GM12878 (cell line): ENCODE measurements around the gene CEND1. TPM values are rescaled to one million over a fixed set of nuclear protein-coding genes. Genes with fewer than 3 reads are reported as not detected.

Experiments used
- ATAC-seq: fragments of 200-7000 bp; cut with Tn5 transposase; 3 replicates; pipeline ENCODE4 v1.9.1; 2020; ENCODE audit warnings: mild to moderate bottlenecking, moderate library complexity
- BruUV-seq: library from RNA; stranded (reverse); fragments of 400-500 nt; replicated peaks from 2 replicates; lab custom pipeline; 2021; lab: Mats Ljungman, UMichigan
- CTCF ChIA-PET: fragments of 300-600 bp; sonication (Branson Sonifier 250); formaldehyde crosslinking; extraction: SDS; loops from one replicate; lab custom pipeline; 2021; ENCODE audit warnings: inconsistent platforms; lab: Yijun Ruan, JAX
- POLR2A ChIA-PET: fragments of 350-600 bp; formaldehyde crosslinking; extraction: SDS; loops from one replicate; lab custom pipeline; 2021; ENCODE audit warnings: inconsistent platforms; lab: Charles Lee
- RAD21 ChIA-PET: fragments of 300-600 bp; sonication (Branson Sonifier 250); formaldehyde crosslinking; loops from one replicate; lab custom pipeline; 2023; ENCODE audit warnings: antibody characterized with exemption; ENCODE audit not compliant: unreplicated experiment; lab: Charles Lee
- SMC1A ChIA-PET: fragments of 300-600 bp; sonication (Branson Sonifier 250); formaldehyde crosslinking; loops from one replicate; lab custom pipeline; 2023; ENCODE audit not compliant: unreplicated experiment, uncharacterized antibody; lab: Charles Lee
- DNase-seq: peaks from one replicate; pipeline ENCODE4 v3.0.0-alpha.2; 2011; ENCODE audit warnings: low read depth, low spot score
- FAIRE-seq: peaks from 3 replicates; lab custom pipeline; 2011; peaks lifted over from hg19 to GRCh38; lab: Jason Lieb, UNC
- H2AFZ ChIP-seq: 2 replicates; pipeline ENCODE4 v1.6.0; 2011; ENCODE audit warnings: low read depth, low read length, control low read depth; ENCODE audit not compliant: control insufficient read depth
- H3K27ac ChIP-seq: 2 replicates; pipeline ENCODE4 v1.5.1; 2011; ENCODE audit warnings: control low read depth; ENCODE audit not compliant: control insufficient read depth, insufficient read depth
- H3K27me3 ChIP-seq, 2 experiments: replicated peaks in 1 of 2; 2 replicates each; pipeline versions ENCODE4 v1.6.0 to v1.6.1; 2011; ENCODE audit warnings: low read length in 1 of 2; ENCODE audit not compliant: control insufficient read depth in 2 of 2, insufficient read depth in 2 of 2
- H3K36me3 ChIP-seq, 2 experiments: 2 replicates each; pipeline ENCODE4 v1.5.1; 2011; ENCODE audit warnings: low read length in 1 of 2; ENCODE audit not compliant: control insufficient read depth in 2 of 2, insufficient read depth in 2 of 2
- H3K4me1 ChIP-seq: 2 replicates; pipeline ENCODE4 v1.6.1; 2011; ENCODE audit warnings: mild to moderate bottlenecking, low read length, moderate library complexity, mixed read lengths; ENCODE audit not compliant: control insufficient read depth, insufficient read depth
- H3K4me2 ChIP-seq: 2 replicates; pipeline ENCODE4 v1.6.0; 2011; ENCODE audit warnings: control low read depth; ENCODE audit not compliant: control insufficient read depth, insufficient read depth
- H3K4me3 ChIP-seq: fragments of 200-600 bp; sonication (generic); 2 replicates; pipeline ENCODE4 v1.5.1; 2016
- H3K79me2 ChIP-seq: 2 replicates; pipeline ENCODE4 v1.6.0; 2011; ENCODE audit warnings: low read length; ENCODE audit not compliant: control insufficient read depth, insufficient read depth
- H3K9ac ChIP-seq: 2 replicates; pipeline ENCODE4 v1.8.0; 2011; ENCODE audit warnings: low read length, control low read depth, mixed read lengths; ENCODE audit not compliant: control insufficient read depth, insufficient read depth
- H3K9me3 ChIP-seq: replicated peaks from 3 replicates; pipeline ENCODE4 v1.5.1; 2011; ENCODE audit warnings: mild to moderate bottlenecking, low read length; ENCODE audit not compliant: control insufficient read depth, insufficient read depth
- H4K20me1 ChIP-seq: 2 replicates; pipeline ENCODE4 v1.6.0; 2011; ENCODE audit not compliant: control insufficient read depth, insufficient read depth
- CTCF ChIP-seq, 3 experiments: IDR thresholded peaks in 2 of 3; conservative IDR thresholded peaks in 1 of 3; 2 replicates each; pipeline ENCODE4 v1.5.1; 2011; ENCODE audit warnings: low read depth in 3 of 3, low read length in 3 of 3, mild to moderate bottlenecking in 3 of 3, control low read depth in 2 of 3, moderate library complexity in 2 of 3, inconsistent platforms in 1 of 3, mixed read lengths in 1 of 3; ENCODE audit not compliant: control insufficient read depth in 2 of 3, insufficient read depth in 1 of 3; ENCODE audit errors: extremely low read depth in 1 of 3
- DPF2 ChIP-seq: fragments of 450-650 bp; IDR thresholded peaks from 2 replicates; pipeline ENCODE4 v1.6.1; 2017; ENCODE audit warnings: mild to moderate bottlenecking
- ESRRA ChIP-seq: IDR thresholded peaks from 2 replicates; pipeline ENCODE4 v1.6.1; 2012; ENCODE audit warnings: mild to moderate bottlenecking, low read length, improper control_type of control experiment
- GATAD2B ChIP-seq: fragments of 450-650 bp; conservative IDR thresholded peaks from 2 replicates; pipeline ENCODE4 v1.6.1; 2017; ENCODE audit warnings: low read depth, mild to moderate bottlenecking, moderate library complexity
- JUNB ChIP-seq: IDR thresholded peaks from 2 replicates; pipeline ENCODE4 v1.6.1; 2016; ENCODE audit warnings: antibody characterized with exemption, mild to moderate bottlenecking
- LARP7 ChIP-seq: fragments of 450-650 bp; IDR thresholded peaks from 2 replicates; pipeline ENCODE4 v1.6.1; 2017; ENCODE audit warnings: mild to moderate bottlenecking
- MXI1 ChIP-seq: fragments of 150-350 bp; IDR thresholded peaks from 2 replicates; pipeline ENCODE4 v1.6.1; 2011; ENCODE audit warnings: low read depth, mild to moderate bottlenecking, inconsistent platforms, low read length, improper control_type of control experiment
- NR2F1 ChIP-seq: fragments of 450-650 bp; conservative IDR thresholded peaks from 2 replicates; pipeline ENCODE4 v1.6.1; 2017; ENCODE audit warnings: mild to moderate bottlenecking
- POLR2A ChIP-seq: IDR thresholded peaks from 2 replicates; pipeline ENCODE4 v1.6.1; 2011; ENCODE audit warnings: low read depth, mild to moderate bottlenecking, low read length
- POLR2AphosphoS5 ChIP-seq: IDR thresholded peaks from 2 replicates; pipeline ENCODE4 v1.6.1; 2011; ENCODE audit warnings: mild to moderate bottlenecking, low read length, inconsistent platforms
- SPI1 ChIP-seq: IDR thresholded peaks from 2 replicates; pipeline ENCODE4 v1.6.1; 2011; ENCODE audit warnings: low read depth, mild to moderate bottlenecking, low read length, moderate library complexity, borderline replicate concordance; ENCODE audit not compliant: insufficient read depth
- TCF3 ChIP-seq: IDR thresholded peaks from 2 replicates; pipeline ENCODE4 v1.6.1; 2012; ENCODE audit warnings: low read depth, mild to moderate bottlenecking, low read length, borderline replicate concordance; ENCODE audit not compliant: insufficient read depth
- WGBS: methylation state at CpG from one replicate; pipeline ENCODE4 v1.1.6; 2016; ENCODE audit warnings: low lambda C conversion rate; ENCODE audit not compliant: insufficient replicate concordance, insufficient coverage; ENCODE audit errors: missing lambda C conversion rate; 5-methylcytosine and 5-hydroxymethylcytosine counted together
- in situ Hi-C: fragments of 300-500 bp; cut with MboI; formaldehyde crosslinking; loops from 9 replicates; pipeline ENCODE4 v1.14.3; 2018; ENCODE audit warnings: mixed read lengths
- intact Hi-C: fragments of 100-400 bp; cut with micrococcal nuclease; formaldehyde crosslinking; loops from one replicate; pipeline ENCODE4 v1.14.2; 2022; ENCODE audit not compliant: unreplicated experiment
- polyA plus RNA-seq, 11 experiments: library from polyadenylated mRNA; depleted of rRNA in 4 of 11; unstranded in 6 of 11; stranded (reverse) in 5 of 11; fragments of >200 nt; fragmentation: Nextera tagmentation in 4 of 11; fragmentation: Illumina TruSeq in 1 of 11; extraction: Ambion mirVana in 4 of 11; extraction: Trizol in 1 of 11; gene quantifications; 1 replicate in 1 of 11; 2 replicates in 10 of 11; pipeline versions ENCODE4 v1.2.1 to v1.2.3, GENCODE V29; 2011 to 2016; ENCODE audit warnings: inconsistent platforms in 2 of 11, missing spikeins in 2 of 11, low read depth in 1 of 11
- total RNA-seq, 4 experiments: library from RNA; depleted of rRNA in 3 of 4; stranded (reverse); fragments of >200 nt in 3 of 4; fragmentation: Illumina TruSeq in 1 of 4; extraction: Trizol in 1 of 4; gene quantifications; 2 replicates each; pipeline versions ENCODE4 v1.2.1 to v1.2.3, GENCODE V29; 2013 to 2021
- TF ChIP-seq, protein P1 (sequence below): fragments of 450-650 bp; IDR thresholded peaks from 2 replicates; pipeline ENCODE4 v1.6.1; 2017; ENCODE audit warnings: borderline replicate concordance

Gene CEND1
- total and polyA plus RNA-seq, 10 of the 15 experiments (the other 5 are each of a cell fraction or from before 2014, with no cell fraction given) = 0.31 to 13.6 (median 7.2) TPM; not detected in 1

- intact Hi-C loops (no loop called here), in situ Hi-C loops (no loop called here)
- FAIRE-seq = peak; percentile 49
- ATAC-seq = peak; percentile 59
- no peak for DNase-seq
- H3K4me3 ChIP-seq = peak overlapping the region; percentile 99
- peak overlapping the region; percentile 92 for H3K4me2 ChIP-seq
- peaks cover 0 to 11% of the 10 kb centered on the region in 2 experiments; a peak in 3 of 4 replicates for H3K36me3 ChIP-seq
- WGBS = 2% methylated on average over 40 of the region's 65 CpGs
- H3K9ac ChIP-seq = peak overlapping the region; percentile 90
- TF ChIP-seq DPF2 (0 out of 2 replicates have a peak, but pooled peaks have one; percentile 15), POLR2AphosphoS5 (peak; percentile 40; the same call in 1 of the 2 replicates), POLR2A (peak; percentile 71), GATAD2B (0 out of 2 replicates have a peak, but pooled peaks have one; percentile 31), SPI1 (peak; percentile 63; the same call in 1 of the 2 replicates), TCF3 (no peak), NR2F1 (peak; percentile 54; the same call in 1 of the 2 replicates), CTCF (IDR thresholded peaks at IDR 0.05 in 2 of 3, conservative IDR thresholded peaks at IDR 0.05 in 1 of 3; ENCODE audit: control insufficient read depth in 2 of 3, extremely low read depth in 1 of 3, insufficient read depth in 1 of 3, low read depth in 3 of 3, low read length in 3 of 3) (peak in 1 of 3 experiments; percentile 10; a peak in 1 of 6 replicates), LARP7 (0 out of 2 replicates have a peak, but pooled peaks have one; percentile 46), MXI1 (peak; percentile 55), ESRRA (0 out of 2 replicates have a peak, but pooled peaks have one; percentile 41), JUNB (no peak)
- TF ChIP-seq, protein P1, sequence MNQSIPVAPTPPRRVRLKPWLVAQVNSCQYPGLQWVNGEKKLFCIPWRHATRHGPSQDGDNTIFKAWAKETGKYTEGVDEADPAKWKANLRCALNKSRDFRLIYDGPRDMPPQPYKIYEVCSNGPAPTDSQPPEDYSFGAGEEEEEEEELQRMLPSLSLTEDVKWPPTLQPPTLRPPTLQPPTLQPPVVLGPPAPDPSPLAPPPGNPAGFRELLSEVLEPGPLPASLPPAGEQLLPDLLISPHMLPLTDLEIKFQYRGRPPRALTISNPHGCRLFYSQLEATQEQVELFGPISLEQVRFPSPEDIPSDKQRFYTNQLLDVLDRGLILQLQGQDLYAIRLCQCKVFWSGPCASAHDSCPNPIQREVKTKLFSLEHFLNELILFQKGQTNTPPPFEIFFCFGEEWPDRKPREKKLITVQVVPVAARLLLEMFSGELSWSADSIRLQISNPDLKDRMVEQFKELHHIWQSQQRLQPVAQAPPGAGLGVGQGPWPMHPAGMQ = no peak
- ChIA-PET POLR2A (interaction anchor here (0.9 to 1.4 kb wide), 3 partner anchors 19 to 30 kb away, joined by 3 to 10 read pairs (median 3); partner anchors contain the start of gene TALDO1), RAD21 (interaction anchor here (0.9 to 1.7 kb wide), 3 partner anchors 19 to 161 kb away, joined by 3 to 6 read pairs (median 4); partner anchors contain the start of gene IRF7), CTCF (interaction anchor here (0.9 kb wide), 1 partner anchor 51 kb away, joined by 5 read pairs; no protein-coding TSS in a partner anchor), SMC1A (interaction anchor here (0.6 kb wide), 1 partner anchor 266 kb away, joined by 3 read pairs; no protein-coding TSS in a partner anchor)
- H3K27me3 ChIP-seq = no peaks in the 10 kb centered on the region
- peaks cover 41% of the 10 kb centered on the region for H3K79me2 ChIP-seq
- H3K4me1 ChIP-seq = peaks cover 13% of the 10 kb centered on the region
- no peaks in the 10 kb centered on the region for H4K20me1 ChIP-seq
- TSS peak; percentile 71 for BruUV-seq
- H2AFZ ChIP-seq = peak overlapping the region; percentile 84
- H3K27ac ChIP-seq = peak overlapping the region; percentile 78
- H3K9me3 ChIP-seq = no peaks in the 10 kb centered on the region
Observed at GRCh38 chr11:776561-777287, 13.2 kb downstream of the CEND1 start.
